ENCODE measurements around the gene CHST14.

Gene CHST14, protein sequence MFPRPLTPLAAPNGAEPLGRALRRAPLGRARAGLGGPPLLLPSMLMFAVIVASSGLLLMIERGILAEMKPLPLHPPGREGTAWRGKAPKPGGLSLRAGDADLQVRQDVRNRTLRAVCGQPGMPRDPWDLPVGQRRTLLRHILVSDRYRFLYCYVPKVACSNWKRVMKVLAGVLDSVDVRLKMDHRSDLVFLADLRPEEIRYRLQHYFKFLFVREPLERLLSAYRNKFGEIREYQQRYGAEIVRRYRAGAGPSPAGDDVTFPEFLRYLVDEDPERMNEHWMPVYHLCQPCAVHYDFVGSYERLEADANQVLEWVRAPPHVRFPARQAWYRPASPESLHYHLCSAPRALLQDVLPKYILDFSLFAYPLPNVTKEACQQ
- total RNA-seq: 0.30 to 5.2 (median 2.5) reads per million in 17 experiments

DNA sequence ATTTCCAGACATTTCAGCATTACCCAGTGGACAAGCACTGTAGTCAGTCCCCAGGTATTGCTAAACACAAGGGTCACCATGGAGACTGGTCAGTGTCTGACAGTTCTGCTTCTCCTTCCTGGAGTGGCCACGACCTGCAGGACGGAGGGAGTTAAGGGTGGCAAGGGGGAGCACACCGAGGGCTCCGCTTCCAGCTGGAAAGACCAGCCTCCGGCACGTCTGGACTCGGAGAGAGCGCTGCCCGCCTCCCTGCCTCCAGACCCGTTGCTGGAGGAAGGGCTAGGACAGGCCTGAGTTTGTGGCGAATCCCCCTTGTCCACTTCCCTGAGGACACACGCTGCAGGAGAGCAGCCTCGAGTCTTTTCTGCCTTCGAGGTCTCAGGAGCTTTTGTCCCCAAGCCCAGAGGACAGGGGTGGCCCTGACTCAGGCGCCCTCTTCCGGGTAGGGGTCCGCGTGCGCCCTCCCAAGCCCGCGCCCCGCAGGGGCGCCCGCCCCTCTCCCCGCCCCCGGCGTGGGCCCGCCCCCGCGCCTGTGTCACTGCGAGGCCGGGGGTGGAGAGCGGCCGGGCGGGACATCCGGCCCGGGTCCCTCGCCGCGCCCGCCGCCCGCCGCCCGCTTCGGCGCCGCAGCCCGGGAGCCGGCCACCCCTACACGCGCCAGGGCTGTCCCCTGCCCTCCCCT is at the start of gene CHST14:
TSS of gene CHST14 (plus strand) at position 562 of the 682 bp plus-strand sequence. CDS start 230 bp downstream, outside the sequence.
- DNase-seq: peak; percentile 53 to 76 (median 74)

DNA sequence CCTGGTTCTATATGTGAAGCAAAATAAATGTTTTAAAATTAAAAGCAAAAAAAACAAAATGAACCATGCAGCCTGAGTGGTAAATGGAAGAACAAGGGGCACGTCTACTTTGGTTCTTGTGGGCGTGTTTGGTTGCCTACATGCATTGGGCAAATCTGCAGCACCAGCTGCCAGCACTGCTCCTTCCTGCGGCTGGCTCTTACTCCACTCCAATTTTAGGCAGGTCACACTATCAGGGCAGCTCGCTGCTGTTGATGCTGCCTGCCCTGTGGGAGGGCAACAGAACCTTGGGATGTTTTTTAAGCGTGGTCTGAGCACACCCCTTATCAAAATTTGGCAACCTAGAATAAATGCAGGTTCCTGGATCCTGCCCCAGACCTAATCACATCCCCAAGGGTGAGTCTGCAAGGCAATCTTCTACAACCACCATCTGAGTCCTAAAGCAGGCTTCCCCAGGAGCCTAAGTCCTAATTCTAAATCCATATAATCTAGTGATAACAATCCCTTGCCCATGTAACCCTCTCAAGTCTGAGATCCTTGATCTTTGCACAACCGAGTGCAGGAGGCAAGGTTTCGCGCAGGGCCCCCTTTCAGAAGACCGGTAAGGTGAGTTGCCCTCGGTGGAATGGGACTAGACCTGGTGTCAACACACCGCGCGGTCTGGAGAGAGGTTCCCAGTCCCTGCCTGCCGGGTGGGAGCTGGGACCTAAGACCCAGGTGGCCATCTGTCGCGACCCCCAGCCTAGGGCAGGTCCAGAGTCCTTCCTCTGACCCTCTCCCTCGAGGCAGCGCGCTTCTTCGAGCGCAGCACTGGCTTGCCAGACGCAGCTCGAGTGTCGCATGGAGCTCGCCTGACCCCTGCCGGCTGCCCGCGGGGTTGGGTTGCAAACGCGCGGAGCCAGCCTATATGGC is 49.3 kb upstream of the CHST14 start:
- peak; percentile 79 to 92 (median 90) for DNase-seq

DNA sequence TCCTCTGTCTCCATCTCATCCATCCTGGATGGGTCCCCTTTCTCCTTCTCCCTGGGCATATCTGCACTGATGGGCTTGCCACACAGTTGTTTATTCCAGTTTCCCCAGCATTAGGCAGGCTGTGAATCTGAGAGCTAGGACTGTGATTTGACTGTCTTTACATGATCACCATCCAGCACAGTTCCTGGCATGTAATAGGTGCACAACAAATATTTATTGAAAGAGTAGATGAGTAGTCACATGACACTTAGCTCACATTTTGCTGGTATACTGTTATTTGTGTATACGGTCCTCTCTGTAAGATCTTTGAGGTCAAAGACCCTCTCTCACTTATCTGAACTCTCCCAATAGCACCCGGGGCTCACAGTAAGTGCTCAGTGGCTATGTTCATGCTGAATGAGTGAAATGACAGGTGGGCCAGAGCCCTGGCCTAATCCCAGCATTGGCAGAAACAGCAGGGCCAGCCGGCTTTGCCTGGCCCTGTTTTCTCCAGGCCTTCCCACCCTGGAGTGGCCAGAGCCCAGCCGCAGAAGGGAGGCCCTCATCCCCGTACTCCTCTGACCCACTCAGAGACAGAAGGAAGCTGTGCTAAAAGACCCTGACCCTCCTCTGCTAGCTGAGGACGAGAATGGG is 46.2 kb upstream of the CHST14 start:
- no peak for DNase-seq

DNA sequence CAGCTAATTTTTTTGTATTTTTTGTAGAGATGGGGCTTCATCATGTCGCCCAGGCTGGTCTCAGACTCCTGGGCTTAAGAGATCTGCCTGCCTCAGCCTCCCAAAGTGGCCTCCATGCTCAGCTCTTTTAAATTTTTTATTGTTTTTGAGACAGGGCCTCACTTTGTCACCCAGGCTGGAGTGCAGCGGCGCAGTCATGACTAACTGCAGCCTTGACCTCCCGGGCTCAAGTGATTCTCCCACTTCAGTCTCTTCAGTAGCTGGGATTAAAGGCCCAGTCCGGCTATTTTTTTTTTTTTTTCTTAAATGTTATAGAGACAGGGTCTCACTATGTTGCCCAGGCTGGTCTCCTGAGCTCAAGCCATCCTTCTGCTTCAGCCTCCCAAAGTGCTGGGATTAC is 45.1 kb upstream of the CHST14 start:
- no peak for DNase-seq

DNA sequence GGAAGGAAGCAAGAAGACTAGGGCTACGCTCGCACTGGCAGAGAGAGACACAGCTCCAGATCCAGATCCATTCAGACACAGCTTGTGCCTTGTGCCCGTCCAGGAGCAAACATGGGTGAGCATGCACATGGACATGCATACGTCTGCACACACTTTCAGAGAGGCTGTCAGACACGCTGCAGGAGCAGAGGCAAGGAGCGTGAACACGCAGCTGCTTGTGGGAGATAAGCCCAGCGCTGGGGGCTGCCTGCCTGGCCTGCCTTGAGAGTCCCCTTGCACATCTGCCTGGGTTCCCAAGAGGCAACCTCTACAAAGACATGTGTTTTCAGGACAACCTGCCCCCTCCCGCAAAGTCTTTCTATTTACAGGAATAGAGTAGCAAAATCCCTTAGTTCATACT is 43.6 kb upstream of the CHST14 start:
- no peak for DNase-seq

DNA sequence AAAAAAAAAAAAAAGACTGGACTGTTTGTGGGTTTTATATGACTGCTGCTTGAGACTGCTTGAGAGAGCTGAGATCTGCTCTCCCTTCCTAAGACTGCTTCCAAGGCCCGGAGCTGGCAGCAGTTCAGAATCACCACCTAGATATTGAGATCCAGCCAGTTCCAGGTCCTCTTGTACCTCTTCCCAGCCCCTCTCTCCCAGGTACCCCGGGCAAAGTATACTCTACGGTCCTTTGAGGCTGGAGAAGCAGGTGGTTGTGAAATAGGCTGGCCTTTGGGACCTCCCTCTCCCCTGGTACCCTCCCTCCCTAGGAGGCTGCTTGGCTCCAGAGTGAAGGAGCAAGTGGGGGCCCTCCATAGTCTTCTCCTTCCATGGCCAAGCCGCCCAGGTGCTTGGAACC is 42.6 kb upstream of the CHST14 start:
- DNase-seq: no peak

DNA sequence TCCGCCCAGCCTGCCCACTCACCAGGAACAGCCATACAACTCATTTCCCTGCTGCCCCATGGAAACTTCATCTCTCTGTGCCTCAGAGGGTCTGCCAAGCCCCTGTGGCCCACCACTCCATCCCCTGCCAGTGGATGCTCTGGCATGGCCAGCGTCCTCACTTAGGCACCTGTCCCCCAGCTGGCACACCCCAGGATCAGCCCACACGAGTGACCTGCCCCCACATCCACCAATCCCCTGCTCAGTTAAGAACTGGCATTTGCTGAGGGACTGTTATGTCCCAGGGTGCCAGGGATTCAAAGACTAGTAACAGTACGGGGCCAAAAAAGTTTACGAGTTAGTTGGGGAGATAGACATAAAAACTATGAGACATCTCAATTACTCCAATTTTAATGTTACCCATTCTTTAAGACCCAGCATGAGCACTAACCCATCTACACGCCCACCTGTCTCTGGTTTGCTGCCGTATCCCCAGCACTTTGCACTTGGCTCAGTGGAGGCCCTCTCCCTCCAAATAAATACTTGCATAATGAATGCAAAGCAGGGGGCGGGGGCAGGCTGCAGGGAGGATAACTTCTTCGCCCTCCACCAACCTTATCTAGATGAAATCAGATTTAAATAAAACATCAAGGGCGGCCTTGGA is 41.6 kb upstream of the CHST14 start:
- no peak for DNase-seq

DNA sequence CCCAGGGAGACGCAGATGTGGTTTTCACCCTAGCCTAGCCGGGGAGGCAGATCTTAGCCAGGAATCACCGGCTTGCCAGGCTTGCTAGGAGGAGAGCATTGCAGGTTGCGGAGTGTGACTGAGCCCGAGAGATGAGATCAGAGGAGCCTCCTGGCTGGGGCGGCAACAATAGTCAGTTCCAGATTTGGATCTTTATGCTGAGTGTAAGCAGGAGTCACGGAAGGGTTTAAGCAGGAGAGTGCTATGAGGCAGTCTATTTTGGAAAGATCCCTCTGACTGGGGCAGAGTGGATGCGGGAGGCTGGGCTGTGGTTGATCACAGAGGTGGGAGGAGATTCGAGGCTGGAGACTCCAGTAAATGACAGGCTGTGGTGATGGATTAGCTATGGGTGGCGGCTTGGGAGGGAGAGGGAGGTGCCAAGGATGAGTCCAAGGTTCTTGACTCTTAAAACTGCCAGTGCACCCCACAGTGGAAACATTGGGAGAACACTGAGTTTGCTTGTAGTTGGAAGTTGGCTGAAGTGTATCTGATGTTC is 40.4 kb upstream of the CHST14 start:
- no peak for DNase-seq

DNA sequence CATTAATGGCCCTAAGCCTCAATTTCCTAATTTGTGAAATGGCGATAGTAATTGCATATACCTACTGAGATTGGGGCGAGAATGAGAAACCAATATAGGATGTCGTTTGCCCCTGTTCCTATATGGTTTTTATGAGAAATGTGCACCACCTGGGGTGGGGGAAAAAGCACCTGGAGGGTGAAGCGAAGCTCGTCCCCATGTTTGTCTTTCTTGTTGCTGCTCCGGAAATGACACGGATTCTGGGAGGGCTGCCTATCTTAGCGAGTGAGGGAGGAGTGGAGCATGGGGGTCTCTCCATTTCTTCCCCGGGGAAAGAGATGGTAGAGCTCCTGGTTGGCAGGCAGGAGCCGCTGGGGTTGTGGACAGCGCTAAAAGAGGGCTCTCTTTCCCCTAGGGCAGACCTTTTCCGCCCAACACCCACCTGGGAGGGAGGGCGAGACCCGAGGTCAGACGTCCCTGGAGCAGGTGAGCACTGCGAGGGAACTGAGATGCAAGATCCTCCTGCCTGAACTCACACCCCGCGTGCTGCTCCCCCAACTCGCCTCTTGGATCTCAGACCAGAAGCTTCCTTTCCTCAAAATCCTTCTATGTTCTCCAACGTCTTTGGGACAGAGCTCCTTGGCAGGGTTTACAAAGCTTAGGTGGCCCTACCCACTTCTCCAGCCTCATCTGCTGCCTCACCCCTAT is 35.6 kb upstream of the CHST14 start:
- no peak for DNase-seq

DNA sequence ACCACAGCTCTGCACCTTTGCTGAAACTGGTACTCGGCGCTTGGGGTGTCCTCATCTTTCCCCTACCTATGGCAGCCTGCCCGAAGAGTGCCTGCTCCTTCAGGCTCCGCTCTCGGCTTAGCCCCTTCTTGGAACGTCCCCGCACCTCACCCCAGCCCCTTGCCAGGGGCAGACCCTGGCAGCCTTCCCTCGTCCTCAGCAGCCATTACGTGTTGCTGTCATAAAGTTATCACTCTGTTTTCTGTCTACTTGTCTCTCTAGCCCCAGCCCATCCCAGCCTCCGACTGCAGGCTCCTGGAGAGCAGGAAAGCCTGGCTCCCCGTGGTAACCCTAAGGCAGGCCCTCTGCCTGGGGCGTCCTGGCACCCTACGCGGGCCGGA is 35.1 kb upstream of the CHST14 start:
- no peak for DNase-seq

DNA sequence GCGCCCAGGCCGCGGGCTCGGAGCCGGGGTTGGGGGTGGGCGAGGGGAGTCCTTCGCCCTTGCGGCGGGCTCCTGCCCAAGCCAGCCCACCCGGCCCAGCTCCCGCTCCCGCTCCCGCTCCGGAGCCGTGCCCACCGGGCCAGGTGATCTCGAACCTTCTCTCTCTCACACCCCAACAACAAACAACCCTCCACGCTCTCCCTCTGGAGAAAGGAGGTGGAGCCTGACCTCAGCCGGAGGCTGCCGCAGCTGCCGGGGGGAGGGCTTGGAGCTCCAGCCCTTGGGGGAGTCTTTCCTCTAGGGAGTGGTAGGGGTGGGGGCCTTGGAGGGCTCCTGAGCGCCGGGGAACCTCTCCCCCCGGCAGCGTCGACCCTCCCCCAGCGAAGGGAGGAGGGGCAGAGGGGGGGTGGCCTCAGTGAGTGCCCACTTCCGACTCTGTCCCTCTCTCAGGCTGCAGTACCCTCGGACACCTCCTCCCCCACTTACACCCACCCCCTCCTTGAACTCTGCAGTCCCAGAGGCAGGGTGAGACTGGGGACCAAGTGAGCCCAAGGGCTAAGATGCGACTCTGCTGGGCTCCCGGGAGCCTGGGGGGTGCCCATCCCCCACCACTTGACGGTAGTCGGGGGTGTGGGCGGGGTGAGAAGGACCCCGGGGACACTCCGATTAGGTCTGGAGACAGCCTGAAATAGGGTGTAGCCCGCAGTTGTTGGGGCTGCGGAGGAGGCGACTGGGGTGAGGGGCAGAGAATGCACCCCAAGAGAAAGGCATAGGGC is 34.5 kb upstream of the CHST14 start:
- no peak for DNase-seq

DNA sequence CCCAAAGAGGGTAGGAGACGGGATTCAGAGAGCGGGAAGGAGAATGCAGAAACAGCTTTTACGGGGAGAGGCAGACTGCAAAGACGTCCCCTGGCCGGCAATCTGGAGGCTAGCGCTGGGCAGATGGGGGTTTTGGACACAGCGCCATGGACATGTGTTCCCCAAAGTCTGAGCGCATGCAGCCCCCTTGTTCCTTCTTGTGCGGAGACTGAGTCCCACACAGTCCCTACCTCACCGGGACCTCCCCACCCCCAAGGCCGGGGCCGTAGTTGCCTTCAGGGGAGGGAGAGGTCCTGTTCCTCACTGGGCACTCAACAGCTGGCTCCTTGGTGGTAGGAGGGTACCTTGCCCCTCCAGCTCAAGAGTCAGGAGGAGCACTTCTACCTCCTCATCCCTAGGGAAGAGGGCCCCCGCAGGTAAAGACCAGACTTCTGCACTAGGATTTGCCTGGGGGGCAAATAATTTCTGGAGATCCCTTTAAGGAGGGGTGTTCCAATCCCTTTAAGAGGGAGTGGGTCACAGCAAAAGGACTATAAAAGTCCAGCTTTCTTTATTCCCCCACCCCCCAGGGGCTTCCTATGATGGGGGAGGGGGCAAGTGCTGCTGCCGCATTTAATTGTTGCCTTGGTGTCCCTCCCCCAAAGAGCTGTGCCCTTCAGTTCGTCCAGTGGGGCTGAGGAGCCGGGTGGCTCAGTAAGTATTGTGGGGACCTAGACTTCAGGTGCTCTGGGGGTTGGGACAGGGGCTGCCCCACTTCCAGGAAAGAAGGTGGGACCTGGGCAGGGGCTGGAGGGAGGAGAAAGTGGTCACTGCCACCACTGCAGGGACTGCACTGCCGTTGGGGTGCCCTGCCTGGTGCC is 33.7 kb upstream of the CHST14 start:
- DNase-seq: peak in 1 of 4 experiments; percentile 23

DNA sequence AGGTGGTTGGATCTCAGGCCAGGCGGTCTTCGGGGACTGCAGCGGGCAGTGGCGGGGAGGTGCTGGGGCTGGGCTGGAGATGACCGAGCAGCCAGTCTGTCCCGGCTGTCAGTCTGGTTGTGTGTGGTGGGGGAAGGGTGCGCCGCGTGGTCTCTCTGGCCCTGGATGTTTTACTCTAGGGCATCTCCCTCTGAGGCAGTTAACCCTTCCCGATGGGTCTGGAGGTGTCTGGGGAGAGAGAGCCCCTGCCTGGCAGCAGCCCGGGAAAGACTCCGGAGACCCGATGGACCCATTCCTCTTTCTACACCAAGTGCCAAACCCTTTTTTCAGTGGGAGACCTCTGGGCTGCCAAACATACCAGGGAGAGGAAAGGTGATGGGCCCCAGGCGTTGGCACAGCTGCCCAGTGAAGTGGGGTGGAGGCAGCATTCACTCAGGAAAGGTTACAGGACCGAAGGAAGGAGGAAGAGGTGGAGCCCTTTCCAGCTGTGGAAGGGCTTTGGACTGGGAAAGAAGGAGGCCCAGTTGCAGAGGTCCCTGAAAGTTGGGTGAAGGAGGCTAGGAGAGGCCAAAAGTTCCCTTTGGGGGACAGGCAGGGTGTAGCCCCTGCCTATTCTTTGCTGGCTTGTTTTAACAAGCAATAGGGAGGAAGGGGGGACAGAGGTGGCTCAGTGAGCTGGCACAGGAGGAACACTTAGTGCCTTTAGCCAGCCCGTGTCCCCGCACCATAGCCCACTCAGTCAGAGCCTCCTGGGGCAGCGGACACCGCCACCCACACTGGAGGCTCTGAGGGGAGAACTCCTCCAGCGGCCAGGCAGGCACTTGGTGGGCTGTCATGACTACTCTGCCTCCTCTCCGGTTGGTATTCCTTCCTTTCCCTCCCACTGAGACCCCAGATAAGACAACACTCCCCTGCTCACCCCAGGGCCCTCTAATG is 32.8 kb upstream of the CHST14 start:
- no peak for DNase-seq

DNA sequence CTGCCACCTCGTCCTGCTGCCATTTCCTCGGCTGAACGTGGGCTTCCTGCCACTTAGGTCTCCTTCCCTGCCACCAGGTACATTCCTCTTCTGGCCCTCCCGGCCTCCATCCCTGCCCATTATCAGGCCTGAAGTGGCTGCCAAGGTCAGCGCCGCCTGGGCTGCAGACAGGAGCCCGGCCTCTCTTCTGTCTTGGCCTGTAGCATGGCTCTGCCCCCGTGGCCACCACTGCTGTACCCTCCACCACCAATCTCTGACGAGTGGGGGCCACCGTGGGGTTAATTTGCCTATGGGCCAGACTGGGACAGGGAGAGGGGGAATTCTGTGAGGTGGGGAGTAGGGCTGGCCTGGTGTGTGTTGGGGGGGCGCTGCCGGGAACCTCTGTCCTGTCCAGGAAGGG is 32.1 kb upstream of the CHST14 start:
- DNase-seq: no peak

DNA sequence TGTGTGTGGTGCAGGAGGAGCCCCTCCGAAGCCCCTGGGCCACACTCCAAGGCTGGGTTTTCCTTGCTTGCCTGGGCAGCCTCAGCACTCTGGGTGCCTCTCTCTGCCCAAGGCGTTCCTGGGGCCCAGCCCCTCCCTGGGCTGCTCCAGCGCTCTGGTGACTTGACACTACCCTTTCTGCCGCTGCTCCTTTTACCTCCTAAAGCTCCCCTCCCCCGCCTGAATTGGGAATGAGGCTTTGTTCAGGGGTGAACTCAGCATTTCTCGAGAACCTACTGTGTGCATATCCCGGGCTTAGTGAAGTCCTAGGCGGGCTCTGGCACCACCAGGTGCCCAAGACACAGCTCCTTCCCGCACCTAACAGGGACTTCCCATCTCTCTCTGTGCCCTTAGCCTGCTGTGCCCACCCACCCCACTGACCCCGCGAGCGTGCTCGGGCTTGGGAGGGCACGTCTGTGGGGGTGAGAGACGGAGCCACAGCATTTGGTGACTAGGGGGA is 31.3 kb upstream of the CHST14 start:
- peak in 1 of 4 experiments; percentile 25 for DNase-seq

DNA sequence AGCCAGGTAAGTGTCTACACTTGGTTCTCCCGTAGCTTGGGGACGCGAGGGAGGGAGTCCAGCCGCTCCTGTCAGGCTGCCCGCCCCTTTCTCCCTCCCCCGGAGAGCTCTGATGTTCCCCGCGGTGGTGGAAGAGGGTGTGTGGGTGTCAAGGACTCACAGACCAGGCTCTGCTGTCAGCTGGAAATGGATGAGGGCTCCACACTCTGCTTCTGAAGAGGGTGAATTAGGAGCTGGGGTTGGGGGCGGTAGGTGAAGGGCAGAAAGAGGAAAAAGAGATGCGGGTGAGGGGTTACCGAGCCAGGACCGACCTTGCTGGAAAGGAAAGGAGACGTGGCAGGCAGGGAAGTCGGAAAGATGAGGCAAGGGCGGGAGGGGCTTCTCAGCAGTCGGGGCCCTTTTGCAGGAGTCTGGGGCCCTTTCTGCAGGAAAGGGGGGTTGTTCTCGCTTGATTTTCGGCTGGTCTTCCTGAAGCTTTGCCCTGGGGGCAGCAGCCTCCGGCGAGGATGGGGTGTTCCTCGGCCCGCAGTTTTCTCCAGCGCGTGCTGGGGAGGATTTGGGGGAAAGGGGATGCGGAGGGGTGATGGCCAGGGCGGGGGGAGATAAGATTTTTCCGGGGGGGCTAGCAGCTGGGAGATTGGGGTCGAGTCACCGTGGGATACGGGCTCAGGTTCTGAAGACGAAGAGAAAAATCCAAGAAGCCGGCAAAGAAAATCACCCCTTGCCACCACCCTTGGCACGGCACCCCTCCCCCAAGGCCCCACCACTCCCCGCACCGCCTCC is 30.6 kb upstream of the CHST14 start:
- DNase-seq: peak; percentile 54 to 79 (median 72)

All from suppressor macrophage (primary cell).